NCI-H774 (cell line): ENCODE results near the gene AGPAT4.
"Not testable (repeated sequence)": the region's sequence is repeated elsewhere in the genome, so short reads cannot be mapped to it uniquely, and the experiment has no call there.

Source experiments
- DNase-seq: peaks from one replicate; lab custom pipeline; 2025; lab: John Stamatoyannopoulos, UW

AGPAT4 gene

GRCh38 chr6:161200610-161201370, 73.1 kb downstream of the AGPAT4 start:
- no peak for DNase-seq

- DNase-seq, result no peak
These were observed 74.0 kb downstream of the AGPAT4 start for GRCh38 chr6:161199850-161200249.

- DNase-seq, result no peak
These were observed 74.9 kb downstream of the AGPAT4 start for GRCh38 chr6:161198783-161199460.

GRCh38 chr6:161198176-161198575, 75.7 kb downstream of the AGPAT4 start:
- DNase-seq, result no peak

GRCh38 chr6:161195386-161195785, 78.5 kb downstream of the AGPAT4 start:
- no peak for DNase-seq

GRCh38 chr6:161194374-161194773, 79.5 kb downstream of the AGPAT4 start:
- DNase-seq, result no peak

GRCh38 chr6:161192636-161193411, 81.0 kb downstream of the AGPAT4 start:
- DNase-seq, result no peak

- no peak for DNase-seq
These were observed 82.2 kb downstream of the AGPAT4 start for GRCh38 chr6:161191671-161192070.

GRCh38 chr6:161191007-161191406, 82.9 kb downstream of the AGPAT4 start:
- DNase-seq, result no peak

- no peak for DNase-seq
These were observed 84.0 kb downstream of the AGPAT4 start for GRCh38 chr6:161189891-161190290.

- no peak for DNase-seq
These were observed 85.1 kb downstream of the AGPAT4 start for GRCh38 chr6:161188547-161189465.

- no peak for DNase-seq
These were observed 87.6 kb downstream of the AGPAT4 start for GRCh38 chr6:161186173-161186769.

- no peak for DNase-seq
These were observed 92.7 kb downstream of the AGPAT4 start for GRCh38 chr6:161181121-161181520.

- not testable (repeated sequence) for DNase-seq
These were observed 95.7 kb downstream of the AGPAT4 start for GRCh38 chr6:161178155-161178554.

GRCh38 chr6:161176428-161176827, 97.4 kb downstream of the AGPAT4 start:
- not testable (repeated sequence) for DNase-seq

- not testable (repeated sequence) for DNase-seq
These were observed 101.1 kb downstream of the AGPAT4 start for GRCh38 chr6:161172769-161173168.

- DNase-seq, result no peak
These were observed 102.7 kb downstream of the AGPAT4 start for GRCh38 chr6:161171207-161171606.

- DNase-seq, result peak; percentile 59
These were observed 104.2 kb downstream of the AGPAT4 start for GRCh38 chr6:161169696-161170095.

GRCh38 chr6:161169035-161169434, 104.8 kb downstream of the AGPAT4 start:
- no peak for DNase-seq

GRCh38 chr6:161168281-161168891, 105.5 kb downstream of the AGPAT4 start:
- peak; percentile 75 for DNase-seq

GRCh38 chr6:161166677-161167076, 107.2 kb downstream of the AGPAT4 start:
- no peak for DNase-seq
